Activated CD4-positive, alpha-beta T cell treated with anti-CD3 and anti-CD28 coated beads, Interleukin-2, amount 50 U/mL, for 48 hours (primary cell): ENCODE data around the gene LATS1.
"Not testable (repeated sequence)": the region's sequence is repeated elsewhere in the genome, so short reads cannot be mapped to it uniquely, and the experiment has no call there.

Source experiments
- DNase-seq, 2 experiments: peaks; one replicate each; pipeline ENCODE4 v3.0.0-alpha.2; 2020

The LATS1 gene

DNA sequence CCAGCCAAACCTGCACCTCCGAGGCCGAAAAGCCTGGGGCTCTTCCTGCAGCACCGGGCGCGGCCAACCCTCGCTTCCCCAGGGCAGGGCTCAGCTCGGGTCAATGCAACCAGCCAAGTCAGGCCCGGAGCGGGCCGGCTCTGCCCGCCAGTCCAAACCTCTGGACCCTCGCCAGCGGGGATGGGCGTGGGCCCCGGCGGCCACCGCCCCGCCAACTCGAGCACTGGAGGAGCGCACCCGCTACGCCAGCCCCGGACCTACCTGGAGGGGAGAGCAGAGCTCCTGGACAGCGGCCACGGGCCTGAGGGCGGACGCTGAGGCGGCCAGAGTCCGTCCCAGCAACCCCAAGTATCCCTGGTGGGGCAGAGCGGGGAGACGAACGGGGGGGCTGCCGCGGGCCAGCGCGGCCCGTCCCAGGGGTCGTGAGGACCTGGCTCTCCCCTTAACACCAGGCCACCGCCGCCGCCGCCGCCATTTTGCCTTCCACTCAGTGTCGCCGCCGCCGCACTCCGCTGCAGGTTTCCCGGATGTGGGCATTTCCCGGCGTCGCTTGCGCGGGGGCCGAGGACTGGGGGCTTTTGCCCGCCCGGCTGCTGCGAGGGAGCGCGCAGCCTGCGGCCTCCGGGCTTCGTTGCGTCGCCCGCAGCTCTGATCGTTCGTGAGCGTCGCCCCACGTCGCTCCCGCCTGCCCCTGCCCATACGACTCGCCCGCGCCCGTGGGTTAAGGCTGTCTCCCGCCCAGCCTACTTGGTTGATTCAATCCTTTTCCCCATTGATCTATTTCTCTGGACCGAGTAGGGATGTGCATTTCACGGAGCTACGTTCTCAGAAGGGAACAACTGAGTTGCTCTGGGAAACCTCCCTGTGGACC is at the start of gene LATS1:
TSS of gene LATS1 (minus strand) at position 514 of the 871 bp plus-strand sequence. CDS start 15,975 bp downstream, outside the sequence.
- peak; percentile 92 to 93 for DNase-seq

DNA sequence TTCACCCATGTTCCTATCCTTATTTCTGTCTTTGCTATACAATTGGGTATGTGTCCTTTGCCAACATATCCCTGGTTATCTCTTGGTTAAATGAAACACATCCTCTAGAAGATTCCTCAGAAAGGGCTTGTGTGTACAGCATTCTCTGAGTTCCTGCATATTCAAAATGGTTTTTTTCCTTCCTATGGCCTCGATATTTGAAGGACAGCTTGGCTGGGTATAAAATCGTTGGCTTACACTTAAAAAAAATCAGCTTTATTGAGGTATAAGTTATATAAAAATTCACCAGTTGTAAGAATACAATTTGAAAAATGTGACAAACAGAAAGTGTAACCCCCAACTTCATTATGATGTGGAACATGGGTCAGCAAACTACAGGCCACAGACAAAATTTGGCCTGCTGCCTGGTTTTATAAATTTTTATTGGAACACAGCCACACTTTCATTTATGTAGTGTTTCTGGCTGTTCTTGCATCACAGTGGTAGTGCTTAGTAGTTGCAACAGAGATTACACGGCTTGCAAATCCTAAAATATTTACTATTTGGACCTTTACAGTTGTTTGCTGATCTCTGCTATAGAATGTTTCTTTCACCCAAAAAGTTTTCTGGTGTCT is 48.4 kb upstream of the LATS1 start:
- DNase-seq = no peak

DNA sequence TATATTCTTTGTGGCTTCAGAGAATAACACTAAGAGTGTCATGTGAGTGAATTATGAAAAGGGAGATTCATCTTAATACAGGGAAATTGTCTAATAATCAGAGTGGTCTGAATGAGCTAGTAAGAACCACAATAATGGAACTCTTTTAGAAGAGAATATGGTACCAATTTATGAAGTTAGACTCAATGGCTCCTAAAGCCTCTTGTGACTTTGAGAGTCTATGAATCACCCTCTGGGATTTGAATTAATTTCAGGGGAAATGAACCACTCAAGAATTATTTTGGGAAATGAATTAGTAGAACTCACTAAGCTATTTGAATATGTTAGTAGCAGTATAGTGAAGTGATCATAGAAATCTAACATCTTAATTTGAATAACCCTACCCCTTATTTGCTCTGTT is 46.0 kb upstream of the LATS1 start:
- DNase-seq = no peak

DNA sequence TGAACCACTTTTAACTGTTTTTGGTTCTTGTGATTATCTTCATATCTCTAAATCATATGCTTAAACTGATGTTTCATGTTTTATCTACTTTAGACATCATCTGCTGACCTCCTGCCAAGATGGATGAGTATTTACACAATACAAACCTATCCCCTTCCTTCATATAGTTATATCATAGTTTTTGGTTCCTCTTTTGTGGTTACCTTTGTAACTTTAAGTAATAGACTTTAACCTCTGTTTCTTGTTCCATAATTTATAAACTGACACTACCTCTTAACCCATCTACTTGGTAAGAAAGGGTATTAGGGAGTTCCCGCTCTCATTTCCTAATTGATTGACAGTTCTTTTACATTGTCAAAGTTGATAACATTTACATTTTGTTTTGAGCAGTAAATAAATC is 43.5 kb upstream of the LATS1 start:
- no peak for DNase-seq

DNA sequence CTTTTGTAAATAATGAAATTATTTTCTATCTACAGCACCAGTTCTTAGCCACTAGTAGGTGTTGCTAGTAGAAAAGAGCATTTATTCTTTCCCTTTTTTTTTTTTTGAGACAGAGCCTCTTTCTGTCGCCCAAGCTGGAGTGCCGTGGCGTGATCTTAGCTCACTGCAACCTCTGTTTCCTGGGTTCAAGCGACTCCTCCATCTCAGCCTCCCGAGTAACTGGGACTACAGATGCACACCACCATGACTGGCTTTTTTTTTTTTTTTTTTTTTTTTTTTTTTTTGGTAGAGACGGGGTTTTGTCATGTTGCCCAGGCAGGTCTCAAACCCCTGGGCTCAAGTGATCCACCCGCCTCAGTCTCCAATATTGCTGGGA is 38.3 kb upstream of the LATS1 start:
- DNase-seq = no peak

DNA sequence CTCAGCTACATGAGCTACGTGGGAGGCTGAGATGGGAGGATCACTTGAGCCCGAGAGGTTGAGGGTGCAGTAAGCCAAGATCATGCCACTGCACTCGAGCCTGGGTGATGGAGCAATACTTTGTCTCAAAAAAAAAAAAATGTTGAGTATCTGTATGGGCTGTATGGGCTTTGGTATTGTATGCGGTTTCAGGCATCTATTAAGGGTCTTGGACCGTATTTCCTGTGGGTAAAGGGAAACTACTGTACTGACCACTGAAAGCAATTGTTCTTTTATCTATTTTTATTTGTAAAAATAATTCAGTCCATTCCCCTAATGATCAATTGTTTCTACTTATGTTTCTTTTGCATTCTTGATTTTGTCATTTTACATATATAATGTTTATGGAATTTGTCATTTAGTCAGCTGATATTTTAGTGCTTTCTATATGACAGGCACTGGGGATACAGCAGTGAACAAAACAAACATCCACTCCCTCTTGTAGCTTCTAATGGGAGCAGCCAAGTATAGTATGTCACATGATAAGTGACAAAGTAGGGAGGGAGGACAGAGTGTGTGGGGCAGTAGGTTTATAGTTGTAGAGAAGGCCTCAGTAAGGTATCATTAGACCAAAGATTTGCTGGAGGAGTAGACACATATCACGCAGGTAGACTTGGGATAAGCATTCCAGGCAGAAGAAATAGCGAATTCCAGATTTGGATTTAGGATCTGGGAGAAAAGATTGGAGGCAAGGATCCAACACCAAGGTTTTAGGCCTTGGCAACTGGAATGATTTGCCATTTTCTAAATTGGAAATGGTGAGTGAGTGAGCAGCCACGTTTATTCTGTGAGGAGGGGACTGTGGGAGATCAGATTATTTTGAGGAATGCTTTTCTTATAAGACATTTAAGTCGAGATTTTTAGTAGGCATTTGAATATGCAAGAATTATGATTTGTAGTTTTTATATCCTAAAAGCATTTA is 37.7 kb upstream of the LATS1 start:
- DNase-seq = no peak

DNA sequence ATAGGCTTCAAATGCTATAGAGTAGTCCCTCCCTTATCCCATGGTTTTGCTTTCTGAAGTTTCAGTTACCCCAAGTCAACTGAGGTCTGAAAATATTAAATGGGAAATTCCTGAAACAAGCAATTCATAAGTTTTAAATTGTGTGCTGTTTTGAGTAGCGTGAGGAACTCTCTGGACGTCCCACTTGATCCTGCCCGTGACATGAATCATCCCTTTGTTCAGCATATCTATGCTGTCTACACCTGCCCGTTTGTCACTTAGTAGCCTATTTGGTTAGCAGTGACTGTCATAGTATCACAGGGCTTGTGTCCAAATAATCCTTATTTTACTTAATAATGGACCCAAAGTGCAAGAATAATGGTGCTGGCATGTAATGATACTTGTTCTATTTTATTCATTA is 36.6 kb upstream of the LATS1 start:
- DNase-seq = no peak

DNA sequence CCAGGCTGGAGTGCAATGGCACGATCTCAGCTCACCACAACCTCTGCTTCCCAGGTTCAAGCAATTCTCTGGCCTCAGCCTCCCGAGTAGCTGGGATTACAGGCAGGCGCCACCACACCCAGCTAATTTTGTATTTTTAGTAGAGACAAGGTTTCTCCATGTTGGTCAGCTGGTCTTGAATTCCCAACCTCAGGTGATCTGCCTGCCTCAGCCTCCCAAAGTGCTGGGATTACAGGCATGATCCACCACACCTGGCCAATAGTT is 35.4 kb upstream of the LATS1 start:
- not testable (repeated sequence) for DNase-seq

DNA sequence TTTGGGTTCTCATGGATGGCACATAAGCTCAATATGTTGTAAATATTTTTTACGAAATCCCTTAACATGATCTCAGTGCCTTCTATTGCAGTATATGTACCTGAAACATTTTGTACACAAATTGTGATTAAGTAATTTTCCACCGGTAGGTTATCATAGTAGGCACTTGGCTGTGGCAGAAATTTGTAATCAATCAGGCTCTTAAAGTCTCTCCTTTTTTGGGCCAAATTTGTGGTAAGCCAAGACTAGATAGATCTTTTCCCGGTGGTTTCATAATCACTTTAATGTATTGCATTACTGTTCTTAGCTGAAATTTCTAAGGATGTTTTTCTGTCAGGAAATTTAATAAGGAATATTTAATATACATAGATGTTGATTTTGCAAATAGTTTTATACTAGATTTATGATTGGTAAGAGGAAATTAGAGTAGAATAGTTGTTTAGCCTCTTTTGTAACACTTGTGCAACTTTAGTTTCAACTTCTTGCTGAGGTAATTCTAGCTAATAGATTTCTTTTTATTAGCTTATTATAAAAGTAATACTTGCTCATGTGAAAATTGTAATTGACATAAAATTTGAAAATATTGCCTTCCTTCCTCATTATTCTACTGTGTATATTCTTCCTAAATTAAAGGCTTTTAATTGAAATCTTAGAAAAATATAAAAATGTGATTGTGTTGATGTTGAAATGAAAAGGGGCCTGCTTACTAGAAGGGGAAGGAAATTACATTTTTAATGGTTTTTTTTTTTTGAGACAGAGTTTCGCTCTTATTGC is 34.9 kb upstream of the LATS1 start:
- no peak for DNase-seq

DNA sequence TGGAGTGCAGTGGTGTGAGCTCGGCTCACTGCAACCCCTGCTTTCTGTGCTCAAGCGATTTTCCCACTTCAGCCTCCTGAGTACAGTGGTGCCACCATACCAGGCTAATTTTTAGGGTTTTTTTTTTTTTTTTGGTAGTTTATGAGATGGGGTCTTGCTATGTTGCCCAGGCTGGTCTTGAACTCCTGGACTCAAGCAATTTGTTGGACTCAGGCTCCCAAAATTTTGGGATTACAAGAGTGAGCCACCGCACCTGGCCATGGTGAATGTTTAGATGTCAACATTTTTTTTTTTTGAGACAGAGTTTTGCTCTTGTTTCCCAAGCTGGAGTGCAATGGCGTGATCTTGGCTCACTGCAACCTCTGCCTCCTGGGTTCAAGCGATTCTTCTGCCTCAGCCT is 34.0 kb upstream of the LATS1 start:
- not testable (repeated sequence) for DNase-seq

DNA sequence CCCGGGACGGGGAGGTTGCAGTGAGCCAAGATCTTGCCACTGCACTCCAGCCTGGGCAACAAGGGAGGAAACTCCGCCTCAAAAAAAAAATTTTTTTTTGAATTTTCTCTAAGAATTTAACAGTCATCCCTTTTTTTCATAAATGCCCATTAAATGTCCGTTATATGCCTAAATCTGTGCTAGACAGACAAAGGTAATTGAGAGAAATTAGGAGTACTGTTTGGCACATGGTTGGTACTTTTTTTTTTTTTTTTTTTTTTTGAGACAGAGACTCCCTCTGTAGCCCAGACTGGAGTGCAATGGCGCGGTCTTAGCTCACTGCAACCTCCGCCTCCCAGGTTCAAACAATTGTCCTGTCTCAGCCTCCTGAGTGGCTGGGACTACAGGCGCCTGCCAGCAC is 33.3 kb upstream of the LATS1 start:
- no peak for DNase-seq

DNA sequence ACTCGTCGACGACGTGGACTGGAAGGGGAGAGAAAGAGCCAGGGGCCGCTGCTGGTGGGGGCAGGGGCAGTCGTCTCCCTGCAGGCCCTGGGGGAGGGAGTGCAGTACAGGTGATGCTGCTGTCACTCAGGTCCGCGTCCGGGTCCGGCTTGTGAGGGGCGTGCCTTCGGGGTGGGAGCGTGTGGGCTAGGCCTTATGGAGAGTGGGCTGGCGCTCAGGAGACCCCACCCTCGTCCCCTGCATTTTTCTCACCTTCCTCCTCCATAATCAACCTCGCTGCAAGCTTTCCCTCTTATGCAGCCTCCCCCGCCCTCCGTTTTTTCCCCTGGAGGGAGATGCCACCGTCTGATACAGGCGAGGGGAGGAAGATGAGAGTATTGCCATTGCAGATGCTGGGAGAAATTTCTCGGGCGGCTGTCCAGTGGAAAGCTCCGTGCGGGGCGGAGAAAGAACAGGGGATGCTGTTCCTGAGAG is 32.3 kb upstream of the LATS1 start:
- DNase-seq = peak; percentile 73 to 80

DNA sequence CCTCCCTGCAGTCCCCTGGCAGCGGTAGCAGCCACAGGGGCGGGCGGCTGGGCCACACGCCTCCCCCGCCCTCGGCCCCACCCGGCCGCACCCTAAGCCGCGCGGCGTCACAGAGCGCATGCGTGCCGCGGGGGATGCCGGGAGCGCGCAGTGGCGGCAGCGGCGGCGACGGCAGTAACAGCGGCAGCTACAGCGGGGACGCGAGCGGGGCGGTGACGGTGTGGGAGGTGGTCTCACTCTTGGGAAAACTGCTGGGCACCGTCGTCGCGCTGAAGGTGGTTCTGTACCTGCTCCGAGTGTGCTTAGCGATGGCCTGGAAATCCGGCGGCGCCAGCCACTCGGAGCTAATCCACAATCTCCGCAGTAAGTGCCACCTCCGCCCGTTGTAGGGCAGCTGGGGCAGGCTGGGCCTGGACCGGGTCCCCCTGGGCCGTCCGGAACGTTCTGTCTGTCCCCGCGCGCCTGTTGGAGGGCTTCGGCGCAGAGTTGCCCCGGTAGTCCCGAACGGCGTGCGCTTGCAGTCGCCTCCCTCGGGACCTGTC is 31.8 kb upstream of the LATS1 start, which contains the start of gene PCMT1:
TSS of gene PCMT1 (plus strand) at position 148 of the 542 bp plus-strand sequence. CDS start at position 309, 161 bp downstream.
- DNase-seq = peak; percentile 86 to 88

DNA sequence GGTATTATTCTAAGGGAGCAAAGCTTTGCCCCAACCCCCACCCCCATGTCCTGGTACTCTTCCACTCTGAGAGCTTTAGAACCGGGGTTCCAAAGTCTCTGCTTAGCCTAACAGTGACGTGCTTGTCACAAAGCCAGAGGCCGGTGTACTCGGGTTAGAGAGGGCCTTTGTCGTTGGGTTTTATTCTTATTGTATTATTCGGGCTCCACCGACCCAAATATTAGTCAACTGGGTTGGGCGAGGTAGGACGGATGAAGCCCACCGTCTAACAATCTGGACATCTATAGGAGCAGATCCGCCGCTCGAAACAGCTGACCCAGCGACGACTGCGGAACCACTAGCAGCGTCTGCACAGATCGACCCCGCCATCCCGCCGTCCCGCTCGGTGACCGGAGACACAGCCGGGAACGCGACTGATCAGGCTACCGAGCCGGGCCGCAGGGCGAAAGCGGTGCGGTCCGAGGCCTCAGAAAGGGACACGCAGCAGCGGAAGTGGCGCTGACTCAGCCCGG is 31.2 kb upstream of the LATS1 start:
- not testable (repeated sequence) for DNase-seq

DNA sequence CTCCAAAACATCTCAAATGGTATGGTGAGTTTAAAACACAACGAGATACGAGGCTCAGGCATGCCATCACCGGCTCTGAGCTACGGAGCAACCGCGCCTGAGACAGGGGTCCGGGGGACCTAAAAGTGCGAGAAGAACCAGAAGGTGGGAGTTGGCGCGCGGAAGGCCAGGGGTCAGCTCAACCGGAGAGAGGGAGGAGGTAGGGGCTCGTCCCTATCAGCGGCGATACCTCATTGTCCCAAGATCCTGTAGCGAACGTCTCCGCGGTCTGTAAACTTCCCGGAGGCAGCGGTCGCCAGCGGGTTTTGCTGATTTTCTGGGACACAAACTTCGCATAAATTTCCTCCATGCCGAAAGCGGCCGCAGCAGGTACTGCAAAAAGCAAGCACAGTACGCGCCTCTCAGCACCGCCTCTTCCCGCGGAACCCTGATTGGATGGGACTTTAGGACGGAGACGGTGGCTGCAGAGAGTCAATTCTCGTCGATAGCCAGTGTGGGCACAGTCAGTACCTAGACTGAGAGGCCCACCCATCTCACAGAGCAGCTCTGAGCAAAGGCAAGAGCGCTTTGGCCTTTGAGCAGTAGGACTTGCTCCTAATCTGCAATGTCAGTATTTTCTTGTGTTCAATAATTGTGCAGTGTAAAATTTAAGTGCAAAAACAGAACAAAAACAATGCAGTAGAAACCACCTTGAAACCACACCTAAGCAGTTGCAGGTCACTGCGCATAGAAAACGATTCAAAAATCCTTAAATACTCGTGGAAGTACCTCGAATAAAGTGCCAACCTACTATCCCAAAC is 28.4 kb upstream of the LATS1 start, which contains the start of gene NUP43:
TSS of gene NUP43 (minus strand) at position 383 of the 800 bp plus-strand sequence. CDS start at position 349, 34 bp downstream.
- DNase-seq = peak; percentile 96 to 97

DNA sequence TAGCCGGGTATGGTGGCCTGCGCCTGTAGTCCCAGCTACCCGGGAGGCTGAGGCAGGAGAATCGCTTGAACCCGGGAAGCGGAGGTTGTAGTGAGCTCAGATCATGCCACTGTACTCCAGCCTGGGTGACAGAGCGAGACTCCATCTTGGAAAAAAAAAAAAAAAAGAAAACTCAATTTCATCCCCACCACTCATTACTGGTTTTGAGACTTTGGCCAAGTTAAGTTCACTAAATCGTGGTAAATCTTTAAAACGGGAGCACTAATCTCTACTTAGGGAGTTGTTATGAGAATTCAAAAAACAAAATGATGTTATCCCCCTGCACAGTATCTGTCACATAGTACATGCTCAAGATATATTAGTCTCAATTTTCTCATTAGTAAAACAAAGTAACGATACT is 27.4 kb upstream of the LATS1 start:
- DNase-seq = not testable (repeated sequence)

DNA sequence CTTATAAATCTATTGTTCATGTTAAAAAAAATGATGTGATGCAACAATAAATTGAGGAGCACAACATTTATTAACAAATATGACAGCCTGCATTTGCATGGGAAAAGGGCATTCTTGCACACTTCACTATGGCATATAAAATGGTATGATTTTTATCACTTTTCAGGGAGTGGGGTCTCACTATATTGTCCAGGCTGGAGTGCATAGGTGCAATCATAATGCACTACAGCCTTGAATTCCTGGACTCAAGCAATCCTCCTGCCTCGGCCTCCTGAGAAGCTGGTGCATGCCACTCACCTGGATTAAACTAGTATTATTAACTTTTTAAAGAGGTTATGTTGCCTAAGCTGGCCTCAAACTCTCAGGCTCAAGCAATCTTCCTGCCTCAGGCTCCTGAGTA is 17.0 kb upstream of the LATS1 start:
- DNase-seq = no peak

DNA sequence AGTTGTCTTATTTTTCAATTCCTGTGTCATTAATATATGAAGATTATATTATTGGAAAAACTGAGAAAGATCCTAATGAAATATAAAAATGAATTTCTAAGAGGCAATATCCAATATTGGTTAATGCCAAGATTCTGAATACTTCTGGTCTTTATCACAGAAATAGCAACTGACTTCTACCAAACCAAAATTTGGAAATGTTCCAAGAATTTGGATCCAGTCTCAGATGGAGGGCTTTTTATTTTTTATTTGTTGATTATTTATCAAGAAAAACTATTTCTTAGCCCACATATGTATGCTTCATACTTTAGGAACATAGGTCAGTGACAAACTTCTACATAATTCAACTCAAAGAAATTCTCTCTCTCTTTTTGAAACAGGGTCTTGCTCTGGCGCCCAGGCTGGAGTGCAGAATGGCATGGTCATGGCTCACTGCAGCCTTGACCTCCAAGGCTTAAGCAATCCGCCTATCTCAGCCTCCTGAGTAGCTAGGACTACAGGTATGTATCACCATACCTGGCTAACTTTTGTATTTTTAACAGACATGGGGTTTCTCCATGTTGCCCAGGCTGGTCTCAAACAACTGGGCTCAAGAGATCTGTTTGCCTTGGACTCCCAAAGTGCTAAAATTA is 15.3 kb upstream of the LATS1 start:
- no peak for DNase-seq

DNA sequence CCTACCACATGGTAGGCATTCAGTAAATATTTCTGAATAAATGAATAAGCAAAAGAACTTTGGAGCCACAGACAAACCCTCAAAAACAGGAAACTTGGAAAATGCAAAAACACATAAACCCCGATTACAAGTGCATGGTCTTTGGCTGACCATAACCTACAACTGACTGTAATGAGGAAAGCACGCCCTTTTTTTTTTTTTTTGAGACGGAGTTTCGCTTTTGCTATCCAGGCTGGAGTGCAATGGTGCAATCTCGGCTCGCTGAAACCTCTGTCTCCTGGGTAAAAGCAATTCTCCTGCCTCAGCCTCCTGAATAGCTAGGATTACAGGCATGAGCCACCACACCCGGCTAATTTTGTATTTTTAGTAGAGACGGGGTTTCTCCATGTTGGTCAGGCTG is 11.9 kb upstream of the LATS1 start:
- no peak for DNase-seq

DNA sequence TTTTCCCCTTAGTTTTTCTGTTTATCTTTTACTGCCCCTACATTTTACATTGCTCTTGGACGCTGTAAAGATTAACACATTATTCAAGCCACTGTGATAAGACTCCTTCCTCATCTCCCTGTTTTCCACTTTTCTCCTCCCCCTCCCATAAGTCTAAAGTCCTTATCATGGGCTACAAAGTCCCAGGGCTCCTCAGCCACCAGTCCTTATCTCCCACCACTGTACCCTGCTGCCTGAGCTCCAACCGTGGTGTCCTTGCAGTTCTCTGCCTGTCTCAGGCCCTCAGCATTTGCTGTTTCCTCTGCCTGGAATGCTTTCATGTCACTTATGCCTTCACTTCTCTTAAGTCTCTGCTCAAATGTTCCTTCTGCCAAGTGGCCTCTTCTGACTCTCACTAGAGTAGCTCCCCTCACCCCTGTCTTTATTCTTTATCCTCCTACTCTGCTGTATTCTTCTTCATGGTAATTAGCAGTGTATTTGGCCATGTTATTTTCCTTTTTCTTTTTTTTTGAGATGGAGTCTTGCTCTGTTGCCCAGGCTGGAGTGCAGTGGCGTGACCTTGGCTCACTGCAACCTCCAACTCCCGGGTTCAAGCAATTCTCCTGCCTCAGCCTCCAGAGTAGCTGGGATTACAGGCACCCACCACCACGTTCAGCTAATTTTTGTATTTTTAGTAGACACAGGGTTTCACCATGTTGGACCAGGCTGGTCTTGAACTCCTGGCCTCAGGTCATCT is 10.8 kb upstream of the LATS1 start:
- no peak for DNase-seq
